Uterine smooth muscle cell (primary cell): ENCODE results near the gene STEAP2. TPM values are rescaled to one million over a fixed set of nuclear protein-coding genes. Genes with fewer than 3 reads are reported as not detected.

Experiments
- total RNA-seq: library from RNA; depleted of rRNA; stranded (reverse); fragments of >200 nt; gene quantifications from 2 replicates; pipeline ENCODE4 v1.2.3, GENCODE V29; 2014

STEAP2 gene
- total RNA-seq: 16.8 and 19.0 TPM in 2 replicates

DNA sequence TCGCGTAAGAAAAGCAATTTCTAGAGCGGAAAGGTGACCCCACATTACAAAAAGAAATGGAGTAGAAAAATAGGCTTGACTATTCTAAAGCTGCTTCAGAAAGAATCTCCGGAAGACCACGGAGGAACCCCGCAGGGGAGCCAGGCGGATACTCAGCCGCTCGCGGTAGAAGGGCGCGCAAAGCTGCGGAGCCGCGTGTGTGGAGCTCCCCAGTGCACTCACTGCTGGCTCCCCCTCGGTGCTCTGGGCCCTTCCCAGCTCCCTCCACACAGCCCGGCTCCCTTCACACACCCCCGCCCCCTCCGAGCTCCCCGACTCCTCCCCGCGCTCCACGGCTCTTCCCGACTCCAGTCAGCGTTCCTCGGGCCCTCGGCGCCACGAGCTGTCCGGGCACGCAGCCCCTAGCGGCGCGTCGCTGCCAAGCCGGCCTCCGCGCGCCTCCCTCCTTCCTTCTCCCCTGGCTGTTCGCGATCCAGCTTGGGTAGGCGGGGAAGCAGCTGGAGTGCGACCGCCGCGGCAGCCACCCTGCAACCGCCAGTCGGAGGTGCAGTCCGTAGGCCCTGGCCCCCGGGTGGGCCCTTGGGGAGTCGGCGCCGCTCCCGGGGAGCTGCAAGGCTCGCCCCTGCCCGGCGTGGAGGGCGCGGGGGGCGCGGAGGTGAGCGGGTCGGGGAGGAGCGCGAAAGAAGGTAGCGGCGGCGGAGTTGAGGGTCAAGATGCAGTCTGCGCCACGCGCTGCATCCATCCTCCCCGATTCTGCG lies at the start of gene STEAP2:
Gene STEAP2 (plus strand): TSS at position 350 of the 758 bp plus-strand sequence. CDS start 13,343 bp downstream, outside the sequence.

DNA sequence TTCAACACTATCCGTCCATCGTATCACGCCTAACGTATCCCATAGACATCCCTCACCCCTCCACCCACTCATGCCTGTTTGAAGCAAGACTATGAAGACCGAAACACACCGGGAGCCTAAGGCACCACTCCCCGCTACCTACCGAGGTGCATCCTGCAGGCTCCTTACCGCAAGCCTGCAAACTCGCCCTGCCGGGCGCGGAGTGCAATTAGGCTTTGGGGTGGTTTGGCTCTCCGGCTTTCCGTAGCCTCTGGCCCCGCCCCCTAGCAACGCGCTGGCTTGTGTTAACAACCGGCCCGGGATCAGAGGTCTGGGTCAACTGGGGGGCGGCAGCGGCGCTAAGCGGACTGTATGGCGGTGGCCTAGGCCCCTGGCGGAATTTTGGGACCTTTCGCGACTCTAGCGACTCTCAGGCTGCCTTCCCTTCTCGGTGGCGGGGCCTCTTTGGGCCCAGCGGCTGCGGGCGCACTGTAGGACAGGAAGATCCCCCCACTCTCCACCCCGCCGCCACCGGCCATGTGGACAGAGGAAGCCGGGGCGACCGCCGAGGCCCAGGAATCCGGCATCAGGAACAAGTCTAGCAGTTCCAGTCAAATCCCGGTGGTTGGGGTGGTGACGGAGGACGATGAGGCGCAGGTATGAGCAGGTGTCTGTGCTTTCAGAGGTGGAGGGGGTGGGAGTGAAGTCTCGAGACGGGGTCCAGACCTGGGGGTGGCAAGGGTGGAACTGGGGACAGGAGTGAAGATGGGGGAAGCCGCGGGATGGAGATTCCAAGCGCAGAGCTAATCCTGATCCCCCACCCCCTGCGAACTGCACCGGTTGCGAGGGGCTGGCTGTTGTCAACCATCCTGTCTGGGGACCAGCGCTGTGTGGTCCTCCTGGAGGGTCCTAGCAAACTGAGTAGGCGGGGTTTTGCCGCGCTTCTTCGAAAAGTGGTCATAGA lies 33.6 kb downstream of the STEAP2 start, which contains the start of gene CFAP69:
Gene CFAP69 (plus strand): TSS at position 266 of the 943 bp plus-strand sequence. CDS start 251 bp downstream, at position 517.

Other genes starting within 250 kb of the STEAP2 start
- 32.6 and 65.6 TPM in 2 replicates for gene STEAP1, start 57.3 kb upstream of the STEAP2 start, total RNA-seq
- gene CFAP69, start 33.4 kb downstream of the STEAP2 start, total RNA-seq: 4.4 and 6.2 TPM in 2 replicates
- gene FAM237B, start 109.6 kb downstream of the STEAP2 start, total RNA-seq: 0.12 and 0.22 TPM in 2 replicates
- 14.9 and 32.1 TPM in 2 replicates for gene GTPBP10, start 135.0 kb downstream of the STEAP2 start, total RNA-seq
- gene CLDN12, start 191.7 kb downstream of the STEAP2 start, total RNA-seq: 51.5 and 66.2 TPM in 2 replicates